GM12878 (cell line): ENCODE data around the gene SRC. TPM values are rescaled to one million over a fixed set of nuclear protein-coding genes. Genes with fewer than 3 reads are reported as not detected.
A peak's percentile ranks its signal among the peaks of the same experiment; 100 is the strongest.

Experiments used
- ATAC-seq: fragments of 200-7000 bp; cut with Tn5 transposase; 3 replicates; pipeline ENCODE4 v1.9.1; 2020; ENCODE audit warnings: mild to moderate bottlenecking, moderate library complexity
- BruUV-seq: library from RNA; stranded (reverse); fragments of 400-500 nt; replicated peaks from 2 replicates; lab custom pipeline; 2021; lab: Mats Ljungman, UMichigan
- CTCF ChIA-PET: fragments of 300-600 bp; sonication (Branson Sonifier 250); formaldehyde crosslinking; extraction: SDS; loops from one replicate; lab custom pipeline; 2021; ENCODE audit warnings: inconsistent platforms; lab: Yijun Ruan, JAX
- POLR2A ChIA-PET: fragments of 350-600 bp; formaldehyde crosslinking; extraction: SDS; loops from one replicate; lab custom pipeline; 2021; ENCODE audit warnings: inconsistent platforms; lab: Charles Lee
- RAD21 ChIA-PET: fragments of 300-600 bp; sonication (Branson Sonifier 250); formaldehyde crosslinking; loops from one replicate; lab custom pipeline; 2023; ENCODE audit warnings: antibody characterized with exemption; ENCODE audit not compliant: unreplicated experiment; lab: Charles Lee
- SMC1A ChIA-PET: fragments of 300-600 bp; sonication (Branson Sonifier 250); formaldehyde crosslinking; loops from one replicate; lab custom pipeline; 2023; ENCODE audit not compliant: unreplicated experiment, uncharacterized antibody; lab: Charles Lee
- DNase-seq: peaks from one replicate; pipeline ENCODE4 v3.0.0-alpha.2; 2011; ENCODE audit warnings: low read depth, low spot score
- FAIRE-seq: peaks from 3 replicates; lab custom pipeline; 2011; peaks lifted over from hg19 to GRCh38; lab: Jason Lieb, UNC
- H2AFZ ChIP-seq: 2 replicates; pipeline ENCODE4 v1.6.0; 2011; ENCODE audit warnings: low read depth, low read length, control low read depth; ENCODE audit not compliant: control insufficient read depth
- H3K27ac ChIP-seq: 2 replicates; pipeline ENCODE4 v1.5.1; 2011; ENCODE audit warnings: control low read depth; ENCODE audit not compliant: control insufficient read depth, insufficient read depth
- H3K27me3 ChIP-seq, 2 experiments: replicated peaks in 1 of 2; 2 replicates each; pipeline versions ENCODE4 v1.6.0 to v1.6.1; 2011; ENCODE audit warnings: low read length in 1 of 2; ENCODE audit not compliant: control insufficient read depth in 2 of 2, insufficient read depth in 2 of 2
- H3K36me3 ChIP-seq, 2 experiments: 2 replicates each; pipeline ENCODE4 v1.5.1; 2011; ENCODE audit warnings: low read length in 1 of 2; ENCODE audit not compliant: control insufficient read depth in 2 of 2, insufficient read depth in 2 of 2
- H3K4me1 ChIP-seq: 2 replicates; pipeline ENCODE4 v1.6.1; 2011; ENCODE audit warnings: mild to moderate bottlenecking, low read length, moderate library complexity, mixed read lengths; ENCODE audit not compliant: control insufficient read depth, insufficient read depth
- H3K4me2 ChIP-seq: 2 replicates; pipeline ENCODE4 v1.6.0; 2011; ENCODE audit warnings: control low read depth; ENCODE audit not compliant: control insufficient read depth, insufficient read depth
- H3K4me3 ChIP-seq: fragments of 200-600 bp; sonication (generic); 2 replicates; pipeline ENCODE4 v1.5.1; 2016
- H3K79me2 ChIP-seq: 2 replicates; pipeline ENCODE4 v1.6.0; 2011; ENCODE audit warnings: low read length; ENCODE audit not compliant: control insufficient read depth, insufficient read depth
- H3K9ac ChIP-seq: 2 replicates; pipeline ENCODE4 v1.8.0; 2011; ENCODE audit warnings: low read length, control low read depth, mixed read lengths; ENCODE audit not compliant: control insufficient read depth, insufficient read depth
- H3K9me3 ChIP-seq: replicated peaks from 3 replicates; pipeline ENCODE4 v1.5.1; 2011; ENCODE audit warnings: mild to moderate bottlenecking, low read length; ENCODE audit not compliant: control insufficient read depth, insufficient read depth
- H4K20me1 ChIP-seq: 2 replicates; pipeline ENCODE4 v1.6.0; 2011; ENCODE audit not compliant: control insufficient read depth, insufficient read depth
- ATF7 ChIP-seq: fragments of 450-650 bp; IDR thresholded peaks from 2 replicates; pipeline ENCODE4 v1.6.1; 2016; ENCODE audit warnings: low read depth, mild to moderate bottlenecking
- CHD4 ChIP-seq: fragments of 200-600 bp; sonication (generic); IDR thresholded peaks from 2 replicates; pipeline ENCODE4 v1.6.1; 2016; ENCODE audit warnings: mild to moderate bottlenecking
- SIN3A ChIP-seq: IDR thresholded peaks from 2 replicates; pipeline ENCODE4 v1.6.1; 2012; ENCODE audit warnings: low read depth, low read length, improper control_type of control experiment
- ZNF217 ChIP-seq: fragments of 450-650 bp; IDR thresholded peaks from 2 replicates; pipeline ENCODE4 v1.6.1; 2017; ENCODE audit warnings: antibody characterized with exemption, mild to moderate bottlenecking
- WGBS: methylation state at CpG from one replicate; pipeline ENCODE4 v1.1.6; 2016; ENCODE audit warnings: low lambda C conversion rate; ENCODE audit not compliant: insufficient replicate concordance, insufficient coverage; ENCODE audit errors: missing lambda C conversion rate; 5-methylcytosine and 5-hydroxymethylcytosine counted together
- in situ Hi-C: fragments of 300-500 bp; cut with MboI; formaldehyde crosslinking; loops from 9 replicates; pipeline ENCODE4 v1.14.3; 2018; ENCODE audit warnings: mixed read lengths
- intact Hi-C: fragments of 100-400 bp; cut with micrococcal nuclease; formaldehyde crosslinking; loops from one replicate; pipeline ENCODE4 v1.14.2; 2022; ENCODE audit not compliant: unreplicated experiment
- polyA plus RNA-seq, 11 experiments: library from polyadenylated mRNA; depleted of rRNA in 4 of 11; unstranded in 6 of 11; stranded (reverse) in 5 of 11; fragments of >200 nt; fragmentation: Nextera tagmentation in 4 of 11; fragmentation: Illumina TruSeq in 1 of 11; extraction: Ambion mirVana in 4 of 11; extraction: Trizol in 1 of 11; gene quantifications; 1 replicate in 1 of 11; 2 replicates in 10 of 11; pipeline versions ENCODE4 v1.2.1 to v1.2.3, GENCODE V29; 2011 to 2016; ENCODE audit warnings: inconsistent platforms in 2 of 11, missing spikeins in 2 of 11, low read depth in 1 of 11
- total RNA-seq, 4 experiments: library from RNA; depleted of rRNA in 3 of 4; stranded (reverse); fragments of >200 nt in 3 of 4; fragmentation: Illumina TruSeq in 1 of 4; extraction: Trizol in 1 of 4; gene quantifications; 2 replicates each; pipeline versions ENCODE4 v1.2.1 to v1.2.3, GENCODE V29; 2013 to 2021
- TF ChIP-seq, protein P1 (sequence below): IDR thresholded peaks from 2 replicates; pipeline ENCODE4 v1.6.1; 2011; ENCODE audit warnings: borderline replicate concordance, low read depth, mild to moderate bottlenecking, moderate library complexity, mixed read lengths, low read length; ENCODE audit not compliant: insufficient read depth; ENCODE audit errors: extremely low read length
- TF ChIP-seq, protein P2 (sequence below): fragments of 450-650 bp; IDR thresholded peaks from 2 replicates; pipeline ENCODE4 v1.6.1; 2017; ENCODE audit warnings: mild to moderate bottlenecking, moderate library complexity

Gene SRC
- total and polyA plus RNA-seq, 10 of the 15 experiments (the other 5 are each of a cell fraction or from before 2014, with no cell fraction given), result 0.60 to 71.3 (median 27.2) TPM

GRCh38 chr20:37343994-37344355 is 2.0 kb upstream of the SRC start:
- ATAC-seq, result no peak
- no peak for DNase-seq
- Histone ChIP-seq H3K4me1 (peaks cover 29% of the 10 kb centered on the region), H3K9me3 (no peaks in the 10 kb centered on the region), H4K20me1 (no peaks in the 10 kb centered on the region), H3K9ac (no peak overlapping the region), H3K36me3 (no peaks in the 10 kb centered on the region), H3K4me3 (no peak overlapping the region), H3K79me2 (peaks cover 46% of the 10 kb centered on the region), H3K4me2 (no peak overlapping the region), H3K27me3 (no peaks in the 10 kb centered on the region), H3K27ac (0 out of 2 replicates have a peak overlapping the region, but pooled peaks have one; percentile 90), H2AFZ (no peak overlapping the region)
- TF ChIP-seq, protein P1, sequence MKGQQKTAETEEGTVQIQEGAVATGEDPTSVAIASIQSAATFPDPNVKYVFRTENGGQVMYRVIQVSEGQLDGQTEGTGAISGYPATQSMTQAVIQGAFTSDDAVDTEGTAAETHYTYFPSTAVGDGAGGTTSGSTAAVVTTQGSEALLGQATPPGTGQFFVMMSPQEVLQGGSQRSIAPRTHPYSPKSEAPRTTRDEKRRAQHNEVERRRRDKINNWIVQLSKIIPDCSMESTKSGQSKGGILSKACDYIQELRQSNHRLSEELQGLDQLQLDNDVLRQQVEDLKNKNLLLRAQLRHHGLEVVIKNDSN, result no peak
- no peak for TF ChIP-seq ATF7
- TF ChIP-seq SIN3A, result no peak
- TF ChIP-seq, protein P2, sequence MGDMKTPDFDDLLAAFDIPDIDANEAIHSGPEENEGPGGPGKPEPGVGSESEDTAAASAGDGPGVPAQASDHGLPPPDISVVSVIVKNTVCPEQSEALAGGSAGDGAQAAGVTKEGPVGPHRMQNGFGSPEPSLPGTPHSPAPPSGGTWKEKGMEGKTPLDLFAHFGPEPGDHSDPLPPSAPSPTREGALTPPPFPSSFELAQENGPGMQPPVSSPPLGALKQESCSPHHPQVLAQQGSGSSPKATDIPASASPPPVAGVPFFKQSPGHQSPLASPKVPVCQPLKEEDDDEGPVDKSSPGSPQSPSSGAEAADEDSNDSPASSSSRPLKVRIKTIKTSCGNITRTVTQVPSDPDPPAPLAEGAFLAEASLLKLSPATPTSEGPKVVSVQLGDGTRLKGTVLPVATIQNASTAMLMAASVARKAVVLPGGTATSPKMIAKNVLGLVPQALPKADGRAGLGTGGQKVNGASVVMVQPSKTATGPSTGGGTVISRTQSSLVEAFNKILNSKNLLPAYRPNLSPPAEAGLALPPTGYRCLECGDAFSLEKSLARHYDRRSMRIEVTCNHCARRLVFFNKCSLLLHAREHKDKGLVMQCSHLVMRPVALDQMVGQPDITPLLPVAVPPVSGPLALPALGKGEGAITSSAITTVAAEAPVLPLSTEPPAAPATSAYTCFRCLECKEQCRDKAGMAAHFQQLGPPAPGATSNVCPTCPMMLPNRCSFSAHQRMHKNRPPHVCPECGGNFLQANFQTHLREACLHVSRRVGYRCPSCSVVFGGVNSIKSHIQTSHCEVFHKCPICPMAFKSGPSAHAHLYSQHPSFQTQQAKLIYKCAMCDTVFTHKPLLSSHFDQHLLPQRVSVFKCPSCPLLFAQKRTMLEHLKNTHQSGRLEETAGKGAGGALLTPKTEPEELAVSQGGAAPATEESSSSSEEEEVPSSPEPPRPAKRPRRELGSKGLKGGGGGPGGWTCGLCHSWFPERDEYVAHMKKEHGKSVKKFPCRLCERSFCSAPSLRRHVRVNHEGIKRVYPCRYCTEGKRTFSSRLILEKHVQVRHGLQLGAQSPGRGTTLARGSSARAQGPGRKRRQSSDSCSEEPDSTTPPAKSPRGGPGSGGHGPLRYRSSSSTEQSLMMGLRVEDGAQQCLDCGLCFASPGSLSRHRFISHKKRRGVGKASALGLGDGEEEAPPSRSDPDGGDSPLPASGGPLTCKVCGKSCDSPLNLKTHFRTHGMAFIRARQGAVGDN, result 0 out of 2 replicates have a peak, but pooled peaks have one; percentile 7
- 0 out of 2 replicates have a peak, but pooled peaks have one; percentile 25 for TF ChIP-seq ZNF217
- no peak for TF ChIP-seq CHD4
- no TSS peak for BruUV-seq
- ChIA-PET POLR2A (interaction anchor here (0.7 to 2.7 kb wide), 8 partner anchors 7 to 73 kb away, joined by 3 to 9 read pairs (median 5); partner anchors contain the start of gene MANBAL), RAD21 (interaction anchor here (0.9 to 6.6 kb wide), 11 partner anchors 8 to 189 kb away, joined by 3 to 38 read pairs (median 5); partner anchors contain the start of gene MANBAL), SMC1A (interaction anchor here (0.8 to 2.7 kb wide), 11 partner anchors 8 to 191 kb away, joined by 3 to 19 read pairs (median 4); no protein-coding TSS in a partner anchor), CTCF (interaction anchor here (0.8 to 3.0 kb wide), 10 partner anchors 8 to 148 kb away, joined by 3 to 13 read pairs (median 4); partner anchors contain the start of gene MANBAL)
- intact Hi-C loops, result loop anchor here (2.0 kb wide), 1 partner anchor 67 kb away; no protein-coding TSS in a partner anchor
- in situ Hi-C loops, result no loop called here
- 100% methylated on average over 4 of the region's 4 CpGs for WGBS
- FAIRE-seq, result no peak
